GM12875 (cell line): ENCODE results near the gene LIMA1.
A peak's percentile ranks its signal among the peaks of the same experiment; 100 is the strongest.
"Not testable (repeated sequence)": the region's sequence is repeated elsewhere in the genome, so short reads cannot be mapped to it uniquely, and the experiment has no call there.

ENCODE experiments used
- H3K4me3 ChIP-seq: one replicate; pipeline ENCODE4 v1.5.1; 2011; ENCODE audit warnings: low read depth, low read length, control low read depth
- CTCF ChIP-seq: IDR thresholded peaks from 2 replicates; pipeline ENCODE4 v1.5.1; 2011; ENCODE audit warnings: low read depth, mild to moderate bottlenecking, control low read depth, inconsistent platforms, low read length, moderate library complexity, borderline replicate concordance; ENCODE audit not compliant: insufficient read depth

Gene LIMA1

GRCh38 chr12:50151047-50151687 lies 132.2 kb downstream of the LIMA1 start:
- H3K4me3 ChIP-seq, result no peak overlapping the region
- TF ChIP-seq CTCF, result no peak

- no peak overlapping the region for H3K4me3 ChIP-seq
- no peak for TF ChIP-seq CTCF
Measured at GRCh38 chr12:50149311-50149710, 134.0 kb downstream of the LIMA1 start.

- H3K4me3 ChIP-seq, result not testable (repeated sequence)
Measured at GRCh38 chr12:50148011-50148410, 135.3 kb downstream of the LIMA1 start.

GRCh38 chr12:50147281-50147680 lies 136.0 kb downstream of the LIMA1 start:
- no peak overlapping the region for H3K4me3 ChIP-seq
- TF ChIP-seq CTCF, result no peak

- no peak overlapping the region for H3K4me3 ChIP-seq
- no peak for TF ChIP-seq CTCF
Measured at GRCh38 chr12:50145439-50145838, 137.9 kb downstream of the LIMA1 start.

- no peak for TF ChIP-seq CTCF
- no peak overlapping the region for H3K4me3 ChIP-seq
Measured at GRCh38 chr12:50142993-50143392, 140.3 kb downstream of the LIMA1 start.

- H3K4me3 ChIP-seq, result no peak overlapping the region
- peak; percentile 55; the same call in 1 of the 2 replicates for TF ChIP-seq CTCF
Measured at GRCh38 chr12:50132505-50133135, 150.7 kb downstream of the LIMA1 start.
